Bronchial epithelial cell (primary cell): Measurements from ENCODE around the gene METRN. TPM values are rescaled to one million over a fixed set of nuclear protein-coding genes. Genes with fewer than 3 reads are reported as not detected.

ENCODE experiments used
- DNase-seq: peaks from one replicate; pipeline ENCODE4 v3.0.0-alpha.2; 2010; ENCODE audit warnings: low read depth
- FAIRE-seq: peaks from 2 replicates; lab custom pipeline; 2011; peaks lifted over from hg19 to GRCh38; lab: Jason Lieb, UNC
- H3K27me3 ChIP-seq: 2 replicates; pipeline ENCODE4 v1.5.1; 2011; ENCODE audit warnings: low read length; ENCODE audit not compliant: control insufficient read depth, insufficient read depth
- H3K36me3 ChIP-seq: 2 replicates; pipeline ENCODE4 v1.5.1; 2011; ENCODE audit warnings: low read length; ENCODE audit not compliant: control insufficient read depth, insufficient read depth
- H3K4me3 ChIP-seq: 2 replicates; pipeline ENCODE4 v1.5.1; 2011; ENCODE audit warnings: mild to moderate bottlenecking, low read depth, low read length, control low read depth
- CTCF ChIP-seq: IDR thresholded peaks from 2 replicates; pipeline ENCODE4 v1.5.1; 2011; ENCODE audit warnings: mild to moderate bottlenecking, moderate library complexity, low read length, control low read depth, inconsistent platforms; ENCODE audit not compliant: insufficient read depth, severe bottlenecking
- total RNA-seq: library from RNA; depleted of rRNA; stranded (reverse); fragments of >200 nt; gene quantifications from 2 replicates; pipeline ENCODE4 v1.2.1, GENCODE V29; 2014

Gene METRN
- total RNA-seq, 1 donor from 2014 or later, result 63.7 TPM

GRCh38 chr16:718389-718788, 3.5 kb downstream of the METRN start:
- no peak overlapping the region for H3K4me3 ChIP-seq
- peaks cover 2% of the 10 kb centered on the region for H3K36me3 ChIP-seq
- no peaks in the 10 kb centered on the region for H3K27me3 ChIP-seq
- DNase-seq (no peak), FAIRE-seq (no peak)
- TF ChIP-seq CTCF, result no peak

- FAIRE-seq (no peak), DNase-seq (no peak)
- H3K27me3 ChIP-seq, result no peaks in the 10 kb centered on the region
- H3K4me3 ChIP-seq, result no peak overlapping the region
- peaks cover 2% of the 10 kb centered on the region for H3K36me3 ChIP-seq
- no peak for TF ChIP-seq CTCF
Observed at GRCh38 chr16:718922-719321, 4.0 kb downstream of the METRN start.

- H3K4me3 ChIP-seq, result peak overlapping the region; percentile 87
- DNase-seq (peak; percentile 41), FAIRE-seq (no peak)
- TF ChIP-seq CTCF, result peak; percentile 57
- no peaks in the 10 kb centered on the region for H3K27me3 ChIP-seq
- peaks cover 2% of the 10 kb centered on the region for H3K36me3 ChIP-seq
Observed at GRCh38 chr16:719815-720446, 5.0 kb downstream of the METRN start.

- DNase-seq (no peak), FAIRE-seq (no peak)
- Histone ChIP-seq H3K4me3 (peak overlapping the region; percentile 87), H3K36me3 (peaks cover 2% of the 10 kb centered on the region), H3K27me3 (no peaks in the 10 kb centered on the region)
- TF ChIP-seq CTCF, result peak; percentile 21
Observed at GRCh38 chr16:720447-720989, 5.6 kb downstream of the METRN start.

GRCh38 chr16:720990-721764, 6.3 kb downstream of the METRN start, which contains the start of gene ANTKMT:
Gene ANTKMT, plus strand, starts transcription at chr16:721146. Its CDS starts 129 bp downstream, at chr16:721275.
- Histone ChIP-seq H3K4me3 (peak within 1 kb of the TSS; percentile 87), H3K27me3 (no peaks in the 10 kb centered on the region), H3K36me3 (peaks cover 2% of the 10 kb centered on the region)
- peak; percentile 51 for DNase-seq
- peak; percentile 10 for TF ChIP-seq CTCF
- FAIRE-seq, result no peak
